ELF-1 (cell line): ENCODE results near the gene EWSR1.
A peak's percentile ranks its signal among the peaks of the same experiment; 100 is the strongest.

Experiments
- DNase-seq: peaks from one replicate; pipeline ENCODE4 v3.0.0-alpha.2; 2016; ENCODE audit warnings: low read depth, low spot score

EWSR1 gene

DNA sequence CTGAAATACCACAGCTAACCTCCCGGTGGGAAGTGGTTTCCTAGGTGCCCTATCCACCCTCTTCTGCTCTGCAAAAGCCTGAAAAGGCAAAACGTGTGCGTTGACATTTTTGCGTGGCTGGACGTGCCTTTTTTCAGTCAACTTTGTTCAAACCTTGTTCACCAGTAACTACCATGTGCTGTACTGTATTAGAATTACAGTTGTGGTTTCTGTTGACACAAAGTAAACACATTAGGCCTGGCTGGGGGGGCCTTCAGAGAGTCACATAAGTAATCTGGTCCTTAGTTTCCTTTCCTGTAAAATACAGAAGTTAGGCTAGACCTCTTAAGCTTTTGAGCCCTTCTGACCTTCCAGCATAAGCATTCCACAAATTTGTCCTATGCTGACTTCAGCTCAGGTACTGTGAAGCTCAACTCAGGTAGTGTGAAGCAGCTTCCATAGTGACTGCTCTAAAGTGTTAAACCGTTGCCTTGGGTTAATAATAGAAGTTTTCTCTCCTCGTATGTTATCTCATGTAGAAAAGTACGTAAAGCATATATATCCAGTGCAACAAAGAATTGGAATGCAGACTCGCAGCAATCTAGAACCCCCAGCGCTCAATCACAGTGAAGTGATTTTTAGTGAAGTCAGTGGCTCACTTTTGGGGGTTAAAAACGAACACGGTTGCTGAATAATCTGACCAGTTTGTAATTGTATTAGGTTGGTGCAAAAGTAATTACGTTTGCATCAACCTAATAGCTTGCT is 1.8 kb downstream of the EWSR1 start:
- DNase-seq, result peak; percentile 35

DNA sequence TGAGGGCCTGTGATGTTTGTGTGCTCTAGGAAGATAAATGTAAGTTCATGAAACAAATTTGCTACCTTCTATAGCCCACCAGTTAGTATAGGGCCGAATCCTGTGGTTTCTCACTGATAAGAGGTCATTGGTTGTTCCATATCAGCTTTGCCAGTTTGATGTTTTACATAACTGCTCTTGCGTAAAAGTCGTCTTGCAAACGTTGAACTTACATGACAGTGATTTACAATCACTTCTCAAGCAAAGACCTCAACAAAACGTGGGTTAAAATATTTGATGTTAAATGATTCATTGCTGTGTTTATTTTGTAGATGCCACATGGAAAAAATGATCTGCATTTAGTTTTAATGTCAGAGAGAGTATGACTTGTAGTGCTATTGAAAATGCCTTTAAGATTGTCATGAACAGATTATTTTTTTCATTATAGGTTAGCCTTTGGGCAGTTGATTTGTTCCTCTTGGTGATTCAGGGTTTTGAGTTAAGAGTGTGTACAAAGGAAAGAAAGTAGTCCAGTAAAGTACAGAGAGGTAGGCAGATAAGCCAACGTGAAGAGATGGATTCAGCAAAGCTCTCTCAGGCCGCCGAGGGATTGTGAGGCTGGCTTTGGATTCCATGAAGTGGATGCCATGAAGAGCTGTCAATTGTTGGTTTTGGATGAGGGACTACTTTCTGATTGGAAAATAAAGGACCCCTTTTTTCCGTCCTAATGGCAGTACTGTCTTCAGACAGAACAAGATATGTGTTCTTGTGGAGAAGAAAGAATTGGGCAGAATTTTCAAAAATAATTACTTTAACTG is 2.6 kb downstream of the EWSR1 start:
- no peak for DNase-seq

DNA sequence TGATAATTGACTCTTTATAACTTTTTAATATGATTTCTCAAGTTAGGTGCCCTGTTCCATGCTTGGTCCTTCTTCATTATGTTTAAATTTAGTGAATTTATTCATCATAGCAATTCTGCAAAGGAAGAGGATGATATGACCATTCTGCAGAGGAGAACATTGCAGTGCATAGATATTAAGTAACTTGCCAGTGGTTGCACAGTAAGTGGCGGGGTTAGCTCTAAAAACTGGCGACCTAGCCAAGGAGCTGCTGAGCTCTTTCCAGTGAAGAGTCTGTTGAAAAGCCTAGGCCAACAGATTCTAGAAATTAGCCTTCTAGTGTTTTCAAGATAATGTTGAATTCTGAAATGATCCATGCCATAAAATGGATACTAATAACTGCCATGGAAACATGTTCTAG is 4.6 kb downstream of the EWSR1 start:
- DNase-seq, result no peak

DNA sequence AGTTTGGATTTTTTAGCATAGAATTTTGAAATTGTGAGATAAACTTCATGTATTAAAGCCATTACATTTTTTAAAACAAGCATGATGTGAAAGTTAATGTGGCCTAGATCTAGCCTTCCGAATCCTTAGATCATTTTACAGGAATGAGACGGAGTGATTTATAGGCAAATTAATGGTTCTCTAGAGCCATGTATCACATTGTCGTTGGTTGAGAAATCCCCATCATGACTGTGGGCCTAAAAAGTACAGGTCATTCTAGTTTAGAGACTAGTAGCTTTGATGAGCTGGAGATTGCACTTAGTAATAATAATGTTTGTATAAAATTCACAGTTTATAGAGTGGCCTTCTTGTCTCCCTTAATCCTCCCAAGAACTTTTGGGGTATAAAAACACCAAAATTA is 7.1 kb downstream of the EWSR1 start:
- DNase-seq, result no peak

DNA sequence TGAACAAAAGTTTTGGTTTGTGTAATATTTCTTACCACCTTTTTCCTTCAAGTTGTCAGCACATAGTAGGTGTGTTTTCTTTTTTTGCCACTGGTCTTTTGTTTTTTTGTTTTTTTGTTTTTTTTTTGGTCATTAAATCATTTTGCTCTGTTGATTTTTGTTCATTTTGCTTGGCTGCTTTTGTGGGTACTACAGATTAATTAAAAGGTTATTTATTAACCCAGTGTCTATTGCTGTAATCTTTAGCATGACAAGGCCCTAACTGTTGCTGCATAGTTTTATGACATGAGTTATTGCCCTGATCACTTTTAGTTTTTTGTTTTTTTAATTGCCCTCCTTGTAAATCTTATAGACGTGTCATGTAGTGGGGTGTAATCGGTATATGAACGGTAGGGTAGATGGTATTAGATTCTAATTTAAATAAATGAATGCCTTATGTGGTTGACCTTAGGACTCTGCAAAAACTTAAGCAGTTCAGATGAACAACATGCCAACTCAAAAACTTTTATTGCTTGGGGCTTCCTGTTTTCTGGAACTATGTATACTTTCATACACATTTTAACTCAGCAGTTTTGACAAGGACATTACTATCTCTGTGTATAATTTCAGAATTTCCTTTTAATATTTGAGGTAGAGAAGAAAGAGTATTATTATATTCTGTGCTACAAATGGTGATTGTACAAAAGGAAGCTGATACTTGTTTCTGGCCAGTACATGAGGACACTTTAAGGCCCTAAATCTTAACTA is 7.9 kb downstream of the EWSR1 start:
- DNase-seq, result no peak

DNA sequence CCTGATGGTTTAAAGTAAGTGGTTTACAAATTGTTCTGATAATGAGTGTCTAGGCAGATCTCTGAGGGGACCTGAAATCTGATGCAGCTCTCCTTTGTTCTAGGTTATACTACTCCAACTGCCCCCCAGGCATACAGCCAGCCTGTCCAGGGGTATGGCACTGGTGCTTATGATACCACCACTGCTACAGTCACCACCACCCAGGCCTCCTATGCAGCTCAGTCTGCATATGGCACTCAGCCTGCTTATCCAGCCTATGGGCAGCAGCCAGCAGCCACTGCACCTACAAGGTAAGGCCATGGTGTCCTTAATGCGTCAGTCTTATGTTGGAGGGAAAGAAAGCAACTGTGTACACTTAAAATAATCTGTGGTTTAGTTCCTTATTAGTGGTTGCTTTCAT is 9.9 kb downstream of the EWSR1 start:
- DNase-seq, result no peak

DNA sequence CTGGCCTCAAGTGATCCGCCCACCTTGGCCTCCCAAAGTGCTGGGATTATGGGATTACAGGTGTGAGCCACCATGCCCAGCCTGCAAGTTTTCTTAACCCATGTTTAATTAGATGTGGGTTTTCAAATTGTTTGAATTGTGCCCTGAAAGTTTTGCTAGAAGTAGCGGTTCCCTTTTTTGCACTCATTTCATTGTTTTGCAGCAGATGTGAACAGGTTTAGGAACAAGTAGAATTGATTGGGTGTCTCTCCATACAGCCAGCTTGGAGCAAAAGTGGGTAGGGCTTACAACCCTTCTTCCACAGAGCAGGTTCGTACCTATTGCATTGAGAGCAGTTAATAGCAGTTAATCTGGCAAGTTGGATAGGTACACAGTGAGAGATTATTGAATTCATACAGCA is 16.1 kb downstream of the EWSR1 start:
- no peak for DNase-seq

DNA sequence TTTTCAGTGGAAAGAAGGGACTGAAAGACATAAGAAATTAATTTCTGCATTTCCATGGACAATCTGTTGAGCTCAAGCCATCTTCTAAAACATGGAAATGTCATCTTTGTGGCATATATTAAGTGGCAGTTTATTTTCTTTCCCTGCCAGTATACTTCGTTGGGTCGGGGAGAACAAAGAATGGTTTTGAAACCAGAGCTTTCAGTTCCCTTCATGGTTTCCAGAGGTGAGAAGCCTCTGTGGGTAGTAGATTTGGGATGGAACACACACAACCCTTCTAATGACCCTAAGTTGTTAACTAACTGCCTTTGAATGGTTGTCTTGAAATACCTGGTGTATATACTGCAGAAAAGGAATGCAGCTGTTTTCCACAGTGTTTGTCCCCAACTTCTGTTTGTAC is 20.8 kb downstream of the EWSR1 start:
- DNase-seq, result no peak

DNA sequence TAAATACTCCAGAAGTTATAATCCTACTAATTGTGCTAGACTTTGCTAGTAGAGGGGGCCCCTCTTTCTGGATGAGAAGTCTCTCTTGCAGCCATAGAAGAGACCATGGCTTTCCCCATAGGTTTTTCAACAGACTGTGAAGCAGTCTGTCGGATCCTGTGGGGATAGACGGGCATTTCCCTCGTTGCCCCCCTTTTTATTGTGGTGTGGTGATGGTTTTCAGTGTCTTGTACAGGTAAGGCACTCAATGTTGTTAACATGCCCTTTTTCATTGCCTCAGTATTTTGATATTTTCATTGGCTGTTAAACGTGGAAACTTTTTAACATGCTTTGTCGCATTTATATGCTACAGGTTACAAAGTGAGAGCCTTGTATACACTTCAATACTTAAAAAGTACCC is 22.0 kb downstream of the EWSR1 start:
- no peak for DNase-seq

DNA sequence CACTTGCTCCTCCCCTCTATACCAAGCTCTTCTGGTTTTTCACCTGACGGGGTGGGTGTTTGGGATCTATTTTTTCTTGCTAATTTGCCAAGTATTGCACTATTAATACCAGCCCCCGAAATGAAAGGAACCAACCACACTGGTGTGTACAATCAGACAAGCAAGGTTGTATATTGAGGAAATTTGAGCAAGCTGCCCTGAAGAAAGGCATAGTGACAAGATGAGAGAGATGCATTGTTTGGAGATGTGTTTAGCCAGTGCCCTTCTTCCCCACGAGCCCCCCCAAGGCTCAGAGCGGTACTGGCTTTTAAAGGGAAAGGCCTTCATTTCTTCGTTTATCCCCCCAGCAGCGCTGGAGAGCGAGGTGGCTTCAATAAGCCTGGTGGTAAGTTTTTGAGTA is 23.1 kb downstream of the EWSR1 start:
- peak; percentile 13 for DNase-seq

DNA sequence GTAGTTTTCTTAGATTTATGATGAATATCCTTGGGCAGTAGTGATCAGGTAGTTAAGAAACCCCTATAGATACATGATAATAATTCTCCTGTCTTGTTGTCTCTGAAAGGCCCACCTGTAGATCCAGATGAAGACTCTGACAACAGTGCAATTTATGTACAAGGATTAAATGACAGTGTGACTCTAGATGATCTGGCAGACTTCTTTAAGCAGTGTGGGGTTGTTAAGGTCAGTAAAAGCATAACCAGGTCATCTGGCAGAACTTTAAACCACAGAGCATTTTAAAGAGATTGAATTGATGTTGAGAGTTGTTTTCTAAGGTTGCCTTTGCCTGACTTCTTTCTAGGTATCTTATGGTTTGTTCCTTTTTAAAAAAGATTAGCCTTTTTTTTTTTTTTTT is 24.3 kb downstream of the EWSR1 start:
- DNase-seq, result no peak

DNA sequence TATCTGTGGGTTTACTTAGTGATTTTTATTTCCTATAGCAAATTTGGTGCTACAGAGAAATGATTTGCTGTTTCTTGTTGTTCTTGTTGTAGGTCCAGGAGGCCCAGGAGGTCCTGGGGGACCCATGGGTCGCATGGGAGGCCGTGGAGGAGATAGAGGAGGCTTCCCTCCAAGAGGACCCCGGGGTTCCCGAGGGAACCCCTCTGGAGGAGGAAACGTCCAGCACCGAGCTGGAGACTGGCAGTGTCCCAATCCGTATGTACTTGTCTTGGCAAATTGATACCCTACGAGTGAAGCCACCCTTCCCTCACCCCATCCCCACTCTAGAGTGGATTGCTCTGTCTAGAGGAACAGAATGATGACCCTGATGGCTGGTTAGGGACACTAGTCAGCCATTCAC is 30.6 kb downstream of the EWSR1 start:
- DNase-seq, result no peak

DNA sequence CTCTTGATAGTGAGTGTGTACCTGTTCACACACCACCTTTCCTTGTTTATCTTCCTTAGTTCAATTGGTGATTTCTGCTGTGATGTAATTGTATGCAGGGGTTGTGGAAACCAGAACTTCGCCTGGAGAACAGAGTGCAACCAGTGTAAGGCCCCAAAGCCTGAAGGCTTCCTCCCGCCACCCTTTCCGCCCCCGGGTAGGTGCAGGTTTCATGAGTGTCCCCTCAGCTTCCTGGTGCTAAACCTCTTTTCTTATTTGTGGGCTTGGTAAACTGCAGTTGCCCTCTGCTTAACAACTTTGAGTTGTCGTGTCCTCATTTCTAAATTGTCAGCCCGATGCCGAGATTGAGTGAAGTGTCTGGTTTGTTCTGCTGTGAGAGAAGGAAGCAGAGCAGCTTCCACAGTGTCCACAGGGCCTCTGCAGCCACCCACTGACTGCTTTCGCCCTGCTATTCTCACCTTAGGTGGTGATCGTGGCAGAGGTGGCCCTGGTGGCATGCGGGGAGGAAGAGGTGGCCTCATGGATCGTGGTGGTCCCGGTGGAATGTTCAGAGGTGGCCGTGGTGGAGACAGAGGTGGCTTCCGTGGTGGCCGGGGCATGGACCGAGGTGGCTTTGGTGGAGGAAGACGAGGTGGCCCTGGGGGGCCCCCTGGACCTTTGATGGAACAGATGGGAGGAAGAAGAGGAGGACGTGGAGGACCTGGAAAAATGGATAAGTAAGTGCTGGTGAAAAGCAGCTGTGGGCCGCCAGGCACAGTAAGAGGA is 31.2 kb downstream of the EWSR1 start:
- DNase-seq, result no peak

DNA sequence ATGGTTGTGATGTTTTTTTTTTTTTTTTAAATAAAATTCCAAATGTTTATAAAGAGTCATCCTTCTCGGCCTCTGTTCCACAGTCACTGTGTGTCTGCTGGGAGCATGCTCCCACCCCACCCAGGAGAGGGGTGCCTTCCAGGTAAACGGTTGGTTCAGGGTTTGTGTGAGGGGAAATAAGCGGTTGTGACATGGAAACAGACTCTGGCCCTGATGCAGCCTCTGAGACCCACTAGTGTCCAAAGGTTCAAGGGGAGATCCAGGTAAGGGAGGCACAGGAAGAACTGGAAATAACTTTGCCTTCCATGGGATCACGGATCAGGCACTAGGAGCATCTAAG is 32.4 kb downstream of the EWSR1 start:
- no peak for DNase-seq

DNA sequence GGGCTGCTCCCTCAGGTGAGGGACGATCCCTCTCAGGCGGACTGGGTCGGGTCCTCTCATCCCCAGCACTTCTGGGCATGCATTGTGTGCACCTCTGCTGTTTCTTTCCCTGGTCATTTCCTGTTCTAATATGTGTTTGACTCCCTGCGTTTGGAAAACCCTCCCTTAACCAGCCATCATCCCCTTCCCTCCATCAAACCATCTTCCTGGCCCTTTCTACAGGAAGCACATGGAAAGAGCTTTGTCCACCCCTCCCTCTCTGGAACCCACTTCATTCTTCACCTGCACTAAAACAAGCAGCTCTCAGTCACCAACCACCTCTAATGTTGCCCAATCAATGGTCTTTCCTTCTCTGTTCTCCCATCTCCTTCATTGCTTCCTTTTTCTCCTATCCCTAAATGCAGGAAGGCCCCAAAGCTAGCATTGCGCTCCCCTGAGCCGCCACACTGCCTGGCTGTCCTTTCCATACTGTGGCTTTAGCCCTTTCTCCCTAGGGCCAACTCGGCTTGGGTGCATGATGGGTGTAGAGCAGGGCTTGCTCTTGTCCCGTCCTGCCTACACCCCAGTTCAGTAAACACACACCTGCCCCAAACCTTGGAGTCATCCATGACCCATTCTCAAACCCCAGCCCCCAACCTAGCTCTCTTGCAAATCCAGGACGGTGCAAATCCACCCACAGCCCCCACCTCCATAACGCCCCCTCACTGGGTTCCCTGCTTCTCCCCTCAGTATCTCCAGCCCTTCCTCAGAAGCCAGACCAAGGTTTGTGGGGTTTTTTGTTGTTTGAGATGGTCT is 32.9 kb downstream of the EWSR1 start:
- DNase-seq, result no peak

DNA sequence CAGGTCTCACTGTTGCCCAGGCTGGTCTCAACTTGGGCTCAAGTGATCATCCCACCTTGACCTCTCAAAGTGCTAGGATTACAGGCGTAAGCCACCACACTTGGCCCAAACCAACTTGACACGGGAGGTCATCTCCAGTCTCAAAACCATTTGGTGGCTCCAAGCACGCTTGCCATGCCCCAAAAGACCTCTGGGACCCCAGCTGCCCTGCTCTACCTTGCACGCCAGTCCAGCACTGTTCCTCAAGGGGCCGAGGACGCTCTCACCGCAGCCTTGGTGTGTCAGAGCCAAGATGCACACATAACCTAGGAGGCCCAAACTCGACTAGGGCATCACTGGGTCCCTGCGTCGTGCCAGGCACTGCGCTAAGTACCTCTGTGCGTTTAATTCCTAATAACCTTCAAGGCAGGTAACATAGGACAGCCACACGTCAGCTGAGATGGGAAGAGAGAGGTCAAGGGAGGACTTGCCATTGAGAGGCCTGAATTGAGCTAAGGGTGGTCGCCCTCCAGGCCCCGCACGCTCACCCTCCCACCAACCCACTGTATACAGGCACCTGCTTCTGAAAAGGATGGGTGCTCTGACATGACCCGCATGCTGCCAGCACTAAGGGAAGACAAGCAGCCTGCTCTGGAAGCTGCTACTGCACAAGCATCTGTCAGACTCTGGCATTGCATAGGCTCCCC is 33.8 kb downstream of the EWSR1 start:
- DNase-seq, result no peak

DNA sequence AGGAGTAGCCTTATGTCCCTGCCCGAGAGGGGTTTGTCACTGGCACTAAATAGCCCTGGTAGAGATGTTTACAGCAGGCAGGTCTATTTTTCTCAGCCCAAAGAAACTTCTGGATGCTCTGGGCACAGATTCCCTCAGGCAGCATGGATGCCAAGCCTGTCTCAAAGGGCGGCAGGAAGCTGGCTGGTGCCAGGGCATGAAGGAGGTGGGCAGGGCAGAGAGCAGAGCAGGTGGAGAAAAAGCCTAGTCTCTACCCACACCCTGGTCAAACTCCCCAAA is 34.3 kb downstream of the EWSR1 start:
- DNase-seq, result no peak

DNA sequence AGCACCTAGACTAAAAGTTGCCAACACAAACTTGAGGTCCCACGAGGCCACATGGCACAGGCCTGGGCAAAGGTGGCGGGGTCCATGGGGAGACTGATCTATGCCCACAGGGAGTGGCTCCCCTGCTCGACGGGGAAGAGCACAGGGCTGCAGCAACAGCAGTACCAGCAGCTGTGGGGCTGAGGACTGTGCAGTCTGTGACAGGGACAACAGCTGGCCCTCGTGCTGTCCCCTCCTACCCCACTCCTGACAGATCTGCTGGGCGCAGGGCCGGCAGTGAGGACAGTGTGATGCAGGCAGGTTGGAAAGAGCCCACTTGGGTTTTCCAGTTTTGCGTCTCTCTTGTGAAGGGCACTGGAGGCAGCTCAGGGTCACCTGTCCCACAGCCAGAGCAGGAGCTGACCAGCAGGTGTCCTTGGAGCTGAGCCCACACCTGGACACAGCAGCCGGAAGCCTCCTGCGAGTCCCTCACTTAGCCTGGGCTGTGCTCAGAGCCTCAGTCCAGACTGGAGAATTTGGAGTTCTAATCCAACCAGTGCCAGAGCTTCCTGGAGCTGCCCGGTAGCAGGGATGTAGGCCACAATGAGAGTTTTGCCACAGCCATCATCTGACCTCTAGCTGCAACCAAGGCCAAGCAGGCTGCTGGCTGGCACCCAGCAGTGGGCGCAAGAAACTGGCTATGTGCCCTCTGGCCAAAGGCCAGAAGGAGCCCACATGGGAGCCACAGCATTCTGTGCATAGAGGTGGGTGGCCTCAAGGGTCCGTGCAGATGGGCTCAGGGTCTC is 34.8 kb downstream of the EWSR1 start:
- no peak for DNase-seq

DNA sequence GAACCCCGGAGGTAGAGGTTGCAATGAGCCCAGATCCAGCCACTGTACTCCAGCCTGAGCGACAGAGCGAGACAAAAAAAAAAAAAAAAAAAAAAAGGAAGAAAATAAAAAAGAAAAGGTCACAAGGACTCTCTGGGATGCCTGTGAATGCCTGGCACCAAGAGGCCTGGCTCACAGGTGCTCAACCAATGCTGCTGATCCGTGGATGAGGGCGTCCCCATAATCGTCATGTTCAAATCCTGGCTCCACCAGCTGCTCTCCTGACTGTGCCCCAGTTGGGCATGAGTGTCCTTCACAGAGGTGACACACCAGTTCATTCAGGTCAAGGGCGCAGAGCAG is 37.7 kb downstream of the EWSR1 start:
- no peak for DNase-seq

DNA sequence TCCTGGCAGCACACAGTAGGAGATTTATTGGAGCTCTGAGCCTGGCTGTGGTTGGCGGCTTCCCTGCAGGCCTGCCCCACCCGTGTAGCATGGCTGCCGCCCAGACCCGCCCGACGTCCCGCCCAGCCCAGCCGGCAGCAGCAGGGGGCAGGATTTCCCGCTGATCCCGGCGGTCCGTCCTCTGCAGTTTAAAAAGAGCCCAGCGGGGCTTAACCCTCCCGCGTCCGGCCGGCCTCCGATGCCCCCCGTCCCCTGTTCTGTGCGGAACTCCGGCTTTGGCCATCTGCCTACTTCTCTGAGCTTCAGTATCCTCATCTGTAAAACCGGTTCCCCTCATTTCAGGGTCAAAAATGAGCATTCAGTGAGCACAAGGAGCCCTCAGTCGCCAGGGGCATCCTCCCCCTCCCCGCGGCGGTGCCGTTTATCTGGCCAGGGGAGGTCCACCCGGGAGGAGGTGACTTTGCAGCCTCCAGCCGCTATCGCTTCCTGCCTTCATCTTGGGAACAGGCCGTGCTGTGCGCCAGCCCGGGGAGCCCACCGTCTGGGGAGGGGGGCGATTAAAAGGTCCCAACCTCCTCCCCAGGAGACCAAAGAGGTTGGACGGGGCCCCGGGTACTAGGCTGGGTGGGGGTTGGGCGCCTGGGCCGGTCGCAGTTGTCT is 38.2 kb downstream of the EWSR1 start, which contains the start of gene GAS2L1:
TSS of gene GAS2L1 (plus strand) at position 476 of the 660 bp plus-strand sequence. CDS start 1,456 bp downstream, outside the sequence.
- peak; percentile 92 for DNase-seq
